Lower lobe of right lung (tissue), 2 donors: ENCODE measurements around the gene OR10A3. TPM values are rescaled to one million over a fixed set of nuclear protein-coding genes. Genes with fewer than 3 reads are reported as not detected.

ENCODE experiments used
- ATAC-seq, 2 donors: fragments of 200-7000 bp; cut with Tn5 transposase; one replicate each; pipeline ENCODE4 v1.9.1; 2020 to 2022; ENCODE audit warnings: mild to moderate bottlenecking in 2 of 2, moderate library complexity in 2 of 2
- DNase-seq: peaks from one replicate; pipeline ENCODE4 v3.0.0-alpha.2; 2020
- H3K27ac ChIP-seq: fragments of 200-600 bp; one replicate; pipeline ENCODE4 v1.8.0; 2022
- H3K27me3 ChIP-seq: fragments of 200-600 bp; one replicate; pipeline ENCODE4 v1.8.0; 2022; ENCODE audit warnings: low read depth
- H3K36me3 ChIP-seq: fragments of 200-600 bp; one replicate; pipeline ENCODE4 v1.8.0; 2022; ENCODE audit warnings: mild to moderate bottlenecking
- H3K4me1 ChIP-seq: fragments of 200-600 bp; one replicate; pipeline ENCODE4 v1.8.0; 2022
- H3K4me3 ChIP-seq: fragments of 200-600 bp; one replicate; pipeline ENCODE4 v1.8.0; 2022; ENCODE audit warnings: mild to moderate bottlenecking
- H3K9me3 ChIP-seq: fragments of 200-600 bp; one replicate; pipeline ENCODE4 v1.8.0; 2022
- intact Hi-C: fragments of 100-400 bp; cut with DNase I; formaldehyde crosslinking; loops from one replicate; pipeline ENCODE4 v1.11.0; 2022
- total RNA-seq: library from RNA; stranded (reverse); fragmentation: NEBNext Ultra II Directional; extraction: Animal tissue kit (Norgen Biotek cat#: 25700); gene quantifications from one replicate; pipeline ENCODE4 v1.2.1, GENCODE V29; 2021
- TF ChIP-seq, protein P1 (sequence below): fragments of 200-600 bp; IDR thresholded peaks from one replicate; pipeline ENCODE4 v1.8.0; 2022; ENCODE audit warnings: antibody characterized with exemption, mild to moderate bottlenecking
- donor health status: DM: no; HTN: yes; CAD: no; lungs with severe emphysema.

Gene OR10A3
- total RNA-seq, 1 donor from 2014 or later, result not detected

DNA sequence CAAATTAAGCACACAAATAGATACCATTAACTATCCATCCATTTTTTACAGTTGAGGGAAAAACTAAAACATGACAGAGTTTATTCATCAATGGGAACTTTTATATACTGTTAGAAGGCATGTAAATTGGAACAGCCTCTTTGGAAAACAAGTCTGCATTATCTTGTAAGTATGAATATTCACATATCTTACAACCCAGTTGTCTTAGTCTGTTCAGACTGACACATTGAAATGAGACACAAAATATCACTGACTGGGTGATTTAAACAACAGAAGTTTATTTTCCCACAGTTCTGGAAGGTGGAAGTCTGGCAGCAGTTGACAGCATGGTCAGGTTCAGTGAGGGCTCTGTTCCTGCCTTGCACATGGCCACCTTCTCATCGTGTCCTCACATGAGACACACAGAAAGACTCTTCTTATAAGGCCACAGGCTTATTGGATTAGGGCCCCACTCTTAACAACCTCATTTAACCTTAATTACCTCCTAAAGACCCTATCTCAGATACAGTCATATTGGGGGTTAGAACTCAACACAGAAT is 40.2 kb upstream of the OR10A3 start:
- no peaks in the 10 kb centered on the region for H3K9me3 ChIP-seq
- H3K36me3 ChIP-seq, result no peaks in the 10 kb centered on the region
- H3K27me3 ChIP-seq, result no peaks in the 10 kb centered on the region
- DNase-seq, result no peak
- no peak for ATAC-seq
- TF ChIP-seq, protein P1, sequence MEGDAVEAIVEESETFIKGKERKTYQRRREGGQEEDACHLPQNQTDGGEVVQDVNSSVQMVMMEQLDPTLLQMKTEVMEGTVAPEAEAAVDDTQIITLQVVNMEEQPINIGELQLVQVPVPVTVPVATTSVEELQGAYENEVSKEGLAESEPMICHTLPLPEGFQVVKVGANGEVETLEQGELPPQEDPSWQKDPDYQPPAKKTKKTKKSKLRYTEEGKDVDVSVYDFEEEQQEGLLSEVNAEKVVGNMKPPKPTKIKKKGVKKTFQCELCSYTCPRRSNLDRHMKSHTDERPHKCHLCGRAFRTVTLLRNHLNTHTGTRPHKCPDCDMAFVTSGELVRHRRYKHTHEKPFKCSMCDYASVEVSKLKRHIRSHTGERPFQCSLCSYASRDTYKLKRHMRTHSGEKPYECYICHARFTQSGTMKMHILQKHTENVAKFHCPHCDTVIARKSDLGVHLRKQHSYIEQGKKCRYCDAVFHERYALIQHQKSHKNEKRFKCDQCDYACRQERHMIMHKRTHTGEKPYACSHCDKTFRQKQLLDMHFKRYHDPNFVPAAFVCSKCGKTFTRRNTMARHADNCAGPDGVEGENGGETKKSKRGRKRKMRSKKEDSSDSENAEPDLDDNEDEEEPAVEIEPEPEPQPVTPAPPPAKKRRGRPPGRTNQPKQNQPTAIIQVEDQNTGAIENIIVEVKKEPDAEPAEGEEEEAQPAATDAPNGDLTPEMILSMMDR, result no peak
- H3K4me1 ChIP-seq, result peaks cover 9% of the 10 kb centered on the region
- H3K27ac ChIP-seq, result no peak overlapping the region
- H3K4me3 ChIP-seq, result no peak overlapping the region
- intact Hi-C loops, result no loop called here

DNA sequence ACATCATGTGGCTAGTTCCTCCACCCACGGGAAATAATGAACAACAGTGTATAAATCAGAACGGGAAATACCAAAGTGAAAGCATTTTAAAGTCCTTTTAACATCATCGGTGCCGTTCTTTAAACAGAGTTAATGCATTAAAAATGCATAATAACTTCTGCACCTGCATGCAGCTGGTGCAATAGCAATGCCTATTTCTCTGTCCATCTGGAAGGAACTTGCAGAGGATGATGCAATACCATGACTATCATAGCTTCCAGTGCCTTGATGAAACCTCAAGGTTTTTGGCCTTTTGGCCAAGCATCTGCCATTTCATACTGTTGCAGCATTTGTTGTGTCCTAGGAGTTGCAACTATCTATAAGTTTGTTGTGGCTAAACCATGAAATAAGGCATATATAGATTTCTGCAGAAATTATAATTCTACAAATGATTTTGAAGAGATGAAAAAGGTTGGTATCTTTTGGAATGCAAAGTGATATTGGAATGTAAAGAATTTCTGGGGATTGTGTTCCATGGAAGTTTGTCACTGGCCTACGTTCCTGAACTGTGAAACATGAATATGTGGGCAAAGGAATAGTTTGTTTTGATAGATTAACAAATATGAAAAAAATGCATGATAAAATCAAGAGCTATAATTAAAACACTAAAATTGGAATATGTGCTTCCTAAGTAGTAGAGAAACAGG is 35.9 kb upstream of the OR10A3 start:
- no peak for DNase-seq
- no peaks in the 10 kb centered on the region for H3K27me3 ChIP-seq
- H3K27ac ChIP-seq, result no peak overlapping the region
- H3K4me1 ChIP-seq, result no peaks in the 10 kb centered on the region
- H3K9me3 ChIP-seq, result no peaks in the 10 kb centered on the region
- no peaks in the 10 kb centered on the region for H3K36me3 ChIP-seq
- no peak for ATAC-seq
- TF ChIP-seq, protein P1, result no peak
- no peak overlapping the region for H3K4me3 ChIP-seq
- intact Hi-C loops, result no loop called here

DNA sequence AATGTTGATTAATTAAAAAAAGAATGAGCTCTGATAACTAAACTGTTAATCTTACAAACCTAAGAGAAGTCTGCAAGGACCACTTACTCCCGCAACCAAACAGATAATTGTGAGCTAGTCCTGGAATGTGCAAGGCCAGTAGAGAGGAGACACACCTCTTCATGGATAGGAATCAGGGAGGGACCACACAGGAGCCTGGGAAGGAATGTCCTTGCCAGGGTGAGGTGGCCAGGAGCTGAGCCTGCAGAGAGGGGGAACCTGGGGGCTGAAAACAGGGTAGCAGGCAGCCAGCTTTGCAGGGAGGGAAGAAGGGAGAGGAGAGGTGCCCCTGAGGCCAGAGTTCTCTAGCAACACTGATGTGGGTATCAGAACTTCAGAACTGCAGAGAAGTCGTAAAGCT is 33.2 kb upstream of the OR10A3 start:
- no peaks in the 10 kb centered on the region for H3K4me1 ChIP-seq
- TF ChIP-seq, protein P1, result no peak
- H3K36me3 ChIP-seq, result no peaks in the 10 kb centered on the region
- DNase-seq (no peak), ATAC-seq (no peak)
- no peaks in the 10 kb centered on the region for H3K27me3 ChIP-seq
- no peak overlapping the region for H3K4me3 ChIP-seq
- intact Hi-C loops, result no loop called here
- H3K9me3 ChIP-seq, result no peaks in the 10 kb centered on the region
- no peak overlapping the region for H3K27ac ChIP-seq

DNA sequence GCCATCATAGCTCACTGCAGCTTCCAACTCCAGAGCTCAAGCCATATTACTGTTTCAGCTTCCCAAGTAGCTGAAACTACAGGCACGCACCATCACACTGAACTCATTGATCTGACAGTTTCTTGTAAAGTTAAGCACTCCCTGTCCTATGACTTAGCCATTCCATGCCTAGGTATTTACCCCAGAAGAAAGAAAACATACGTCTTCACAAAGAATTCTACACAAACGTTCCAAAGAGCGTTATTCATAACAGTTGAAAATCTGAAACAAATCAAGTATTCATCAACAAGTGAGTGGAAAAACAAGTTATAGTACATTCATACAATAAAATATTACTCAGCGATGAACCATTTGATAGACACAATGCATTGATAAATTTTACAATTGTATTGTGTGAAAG is 31.5 kb upstream of the OR10A3 start:
- H3K4me3 ChIP-seq, result no peak overlapping the region
- no peak for ATAC-seq

DNA sequence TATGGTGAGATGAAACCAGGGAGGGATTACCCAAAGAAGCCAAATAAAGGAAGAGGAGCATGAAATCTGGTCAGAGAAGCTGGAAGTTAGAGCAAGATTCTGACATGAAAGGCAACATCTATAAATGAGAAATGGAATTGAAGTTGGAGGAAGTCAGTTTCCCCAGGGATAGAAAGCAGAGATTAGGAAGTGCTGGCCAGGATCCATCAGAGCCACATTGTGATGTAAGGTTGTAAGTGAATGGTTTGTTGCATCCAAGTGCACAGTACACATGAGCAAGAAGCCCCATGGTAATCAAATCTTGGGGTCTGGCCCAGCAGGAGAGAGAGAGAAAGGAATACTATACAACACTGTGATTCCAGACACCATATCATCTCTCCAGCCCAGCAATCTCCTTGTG is 30.3 kb upstream of the OR10A3 start:
- no peak for ATAC-seq

More for the DNA sequence above, 31.5 kb upstream of the OR10A3 start:
- intact Hi-C loops, result no loop called here
- H3K36me3 ChIP-seq, result no peaks in the 10 kb centered on the region
- H3K9me3 ChIP-seq, result no peaks in the 10 kb centered on the region
- H3K27ac ChIP-seq, result no peak overlapping the region
- H3K27me3 ChIP-seq, result no peaks in the 10 kb centered on the region
- TF ChIP-seq, protein P1, result no peak
- no peaks in the 10 kb centered on the region for H3K4me1 ChIP-seq
- no peak for DNase-seq

More for the DNA sequence above, 30.3 kb upstream of the OR10A3 start:
- no peak for DNase-seq
- H3K36me3 ChIP-seq, result no peaks in the 10 kb centered on the region
- TF ChIP-seq, protein P1, result no peak
- no peak overlapping the region for H3K4me3 ChIP-seq
- H3K4me1 ChIP-seq, result no peaks in the 10 kb centered on the region
- H3K9me3 ChIP-seq, result no peaks in the 10 kb centered on the region
- no peaks in the 10 kb centered on the region for H3K27me3 ChIP-seq
- no peak overlapping the region for H3K27ac ChIP-seq
- intact Hi-C loops, result no loop called here
